GM18858 (cell line): Measurements from ENCODE around the gene TFPT.

Experiments used
- ATAC-seq: cut with Tn5 transposase; IDR thresholded peaks from one replicate; pipeline ENCODE4 v1.9.1; 2021; ENCODE audit not compliant: unreplicated experiment

TFPT gene

DNA sequence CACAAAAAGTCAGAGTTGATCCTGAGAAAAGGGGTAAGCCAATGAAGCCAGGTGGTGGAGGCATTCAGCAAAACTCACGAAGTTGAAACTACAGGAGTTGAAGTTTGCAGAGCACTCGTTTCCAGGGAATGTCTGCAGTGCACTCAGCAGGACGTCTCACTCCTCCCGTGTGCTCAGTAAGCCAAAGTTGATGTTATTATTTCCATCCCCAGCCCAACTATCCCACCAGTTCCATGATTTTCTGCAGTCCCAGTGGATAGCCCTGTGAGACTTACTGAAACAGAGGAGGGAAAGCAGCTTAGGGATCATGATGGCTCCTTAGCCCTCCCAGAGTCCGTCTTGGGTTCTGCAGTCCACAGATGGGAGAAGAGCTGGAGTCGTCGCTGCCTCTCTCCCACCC is 34.4 kb downstream of the TFPT start, which contains the start of gene TARM1:
TARM1 (minus strand) TSS at position 334 of the 400 bp plus-strand sequence; CDS start at position 309, 25 bp downstream.
- no peak for ATAC-seq

DNA sequence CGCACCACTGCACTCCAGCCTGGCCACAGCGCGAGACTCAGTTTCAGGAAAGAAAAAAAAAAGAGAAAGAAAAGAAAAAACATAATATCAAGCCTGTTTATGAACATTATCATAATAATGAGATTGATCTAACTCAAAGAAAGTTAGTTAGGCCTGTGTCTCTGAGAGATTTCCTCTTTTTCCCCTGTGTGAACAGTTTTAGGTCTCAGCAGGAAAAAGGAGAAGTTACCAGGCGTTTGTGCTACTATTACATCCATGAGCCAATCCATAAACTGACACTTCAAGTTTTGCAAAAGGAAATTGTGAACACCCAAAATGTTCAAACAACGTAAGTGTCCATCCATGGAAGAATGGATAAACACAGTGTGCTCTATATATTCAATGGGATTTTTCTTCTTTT is 38.1 kb downstream of the TFPT start:
- no peak for ATAC-seq

DNA sequence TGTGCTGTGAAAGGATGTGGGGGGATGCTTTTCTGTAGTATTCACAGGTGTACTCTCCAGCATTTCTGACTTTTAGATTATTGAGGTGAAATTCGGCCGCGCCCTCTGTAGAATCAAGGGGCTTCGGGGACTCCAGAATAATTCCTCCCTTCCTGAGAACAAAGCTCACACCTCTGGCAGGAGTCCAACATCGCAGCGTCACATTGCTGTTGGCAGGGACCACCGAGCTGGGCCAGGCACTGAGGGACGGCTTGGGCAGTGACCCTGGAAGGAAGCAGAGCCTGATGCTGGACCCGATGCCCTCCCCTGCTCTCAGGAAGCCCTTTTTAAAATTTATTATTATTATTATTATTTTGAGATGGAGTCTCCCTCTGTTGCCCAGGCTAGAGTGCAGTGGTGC is 40.6 kb downstream of the TFPT start:
- no peak for ATAC-seq

GRCh38 chr19:54073829-54074228 is 41.6 kb downstream of the TFPT start:
- no peak for ATAC-seq

DNA sequence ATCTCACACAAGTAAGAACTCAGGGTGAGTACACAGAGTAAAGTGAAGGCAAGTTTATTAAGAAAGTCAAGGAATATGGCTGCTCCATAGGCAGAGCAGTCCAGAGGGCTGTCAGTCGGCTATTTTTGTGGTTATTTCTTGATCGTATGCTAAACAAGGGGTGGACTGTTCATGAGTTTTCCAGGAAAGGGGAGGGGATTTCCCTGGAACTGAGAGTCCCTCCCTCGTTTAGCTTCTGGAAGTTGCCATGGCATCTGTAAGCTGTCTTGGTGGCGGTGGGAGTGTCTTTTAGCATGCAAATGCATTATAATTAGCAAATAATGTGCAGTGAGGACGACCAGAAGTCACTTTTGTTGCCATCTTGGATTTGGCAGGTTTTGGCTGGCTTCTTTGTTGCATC is 46.0 kb downstream of the TFPT start:
- no peak for ATAC-seq

- ATAC-seq = no peak
Observed at GRCh38 chr19:54063350-54064116, 51.9 kb downstream of the TFPT start, which contains the start of gene VSTM1. Gene VSTM1 (minus strand): TSS chr19:54063897. CDS start chr19:54063777, 120 bp downstream.

DNA sequence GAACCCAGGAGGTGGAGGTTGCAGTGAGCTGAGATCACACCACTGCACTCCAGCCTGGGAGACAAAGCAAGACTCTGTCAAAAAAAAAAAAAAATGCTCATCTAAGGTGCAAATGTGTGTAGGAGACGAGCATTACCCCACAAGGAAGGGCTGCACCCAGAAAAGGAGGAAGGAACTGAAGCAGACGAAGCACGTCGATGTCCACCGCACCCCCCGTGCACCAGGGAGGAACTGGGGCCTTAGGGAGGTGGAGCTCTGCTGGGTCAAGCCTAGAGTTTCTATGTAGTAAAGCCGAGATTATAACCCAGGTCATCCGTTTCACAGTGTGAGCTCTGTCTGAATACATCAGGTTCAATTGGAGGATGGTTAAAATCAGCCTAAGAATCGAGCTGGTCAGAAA is 52.8 kb downstream of the TFPT start:
- no peak for ATAC-seq
